Thyroid gland (tissue), 4 donors: ENCODE results near the gene TAPBP. TPM values are rescaled to one million over a fixed set of nuclear protein-coding genes. Genes with fewer than 3 reads are reported as not detected.

ENCODE experiments used
- DNase-seq, 2 donors: peaks; one replicate each; pipeline ENCODE4 v3.0.0-alpha.2; 2019
- H3K27ac ChIP-seq, 3 donors: fragments of 200-600 bp; sonication (generic); 1 replicate in 2 of 3; 2 replicates in 1 of 3; pipeline ENCODE4 v1.5.1; 2016 to 2019; ENCODE audit warnings: mild to moderate bottlenecking in 1 of 3, moderate library complexity in 1 of 3
- H3K27me3 ChIP-seq: fragments of 200-600 bp; sonication (generic); one replicate; pipeline ENCODE4 v1.5.1; 2019
- H3K36me3 ChIP-seq, 2 donors: fragments of 200-600 bp; sonication (generic); one replicate each; pipeline ENCODE4 v1.5.1; 2016 to 2019
- H3K4me1 ChIP-seq, 2 donors: fragments of 200-600 bp; sonication (generic); one replicate each; pipeline ENCODE4 v1.5.1; 2017 to 2019
- H3K4me3 ChIP-seq, 3 donors: fragments of 200-600 bp; sonication (generic); replicated peaks in 1 of 3; 1 replicate in 2 of 3; 2 replicates in 1 of 3; pipeline ENCODE4 v1.5.1; 2016; ENCODE audit warnings: mild to moderate bottlenecking in 1 of 3
- H3K9me3 ChIP-seq: fragments of 200-600 bp; sonication (generic); one replicate; pipeline ENCODE4 v1.5.1; 2017
- POLR2A ChIP-seq, 2 donors: fragments of 450-650 bp; IDR thresholded peaks; one replicate each; pipeline ENCODE4 v1.6.1; 2017; ENCODE audit warnings: antibody characterized with exemption in 2 of 2, mild to moderate bottlenecking in 2 of 2, moderate library complexity in 1 of 2
- WGBS, 2 donors: methylation state at CpG; one replicate each; pipeline ENCODE4 v1.1.5; 2017; 5-methylcytosine and 5-hydroxymethylcytosine counted together
- intact Hi-C: fragments of 100-400 bp; cut with DNase I; formaldehyde crosslinking; loops from one replicate; pipeline ENCODE4 v1.15.1; 2023
- microRNA-seq: library from miRNA; unstranded; fragments of <30 nt; microRNA quantifications from one replicate; pipeline ENCODE4, GENCODE V29; 2016
- total RNA-seq, 4 donors: library from RNA; depleted of rRNA; stranded (reverse); fragments of >200 nt; gene quantifications; one replicate each; pipeline ENCODE4 v1.2.3, GENCODE V29; 2016
- TF ChIP-seq, protein P1 (sequence below), 6 experiments: fragments of 200-600 bp in 3 of 6; fragments of 450-650 bp in 3 of 6; sonication (generic) in 3 of 6; IDR thresholded peaks; one replicate each; pipeline ENCODE4 v1.5.1; 2016 to 2019; ENCODE audit warnings: antibody characterized with exemption in 6 of 6, mild to moderate bottlenecking in 2 of 6, inconsistent platforms in 1 of 6, moderate library complexity in 1 of 6

Gene TAPBP
- total RNA-seq, 4 donors from 2014 or later, result 86.4 to 151 (median 132) TPM

DNA sequence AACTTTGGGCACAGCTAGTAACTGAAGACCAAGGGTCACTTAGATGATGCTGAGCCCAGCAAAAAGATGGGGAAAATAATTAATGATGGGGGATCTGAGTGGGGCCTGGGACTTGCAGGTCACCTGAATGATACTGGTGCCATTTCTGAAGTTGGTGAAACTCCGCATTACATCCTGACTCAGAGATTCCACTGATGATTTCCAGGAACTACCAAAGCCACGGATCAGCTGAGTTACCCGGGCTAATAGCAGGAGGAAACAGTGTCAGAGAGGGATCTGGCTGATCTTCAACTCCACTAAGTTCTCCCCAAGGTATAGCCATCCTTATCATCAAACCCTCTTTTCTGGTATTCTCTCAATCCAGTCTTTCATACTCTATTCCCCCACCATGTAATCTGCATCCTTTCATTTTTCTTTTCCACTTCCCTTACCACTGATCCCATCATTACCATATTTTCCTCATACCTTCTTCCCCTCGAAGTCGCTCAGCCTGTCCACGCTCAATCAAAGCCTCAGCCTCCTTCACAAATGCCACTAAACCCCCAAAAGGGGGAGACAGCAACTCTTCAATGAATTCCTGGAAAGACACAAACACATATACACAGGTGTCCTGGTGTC lies 62.4 kb downstream of the TAPBP start:
- Histone ChIP-seq H3K4me3 (no peak overlapping the region), H3K27me3 (no peaks in the 10 kb centered on the region), H3K36me3 (no peaks in the 10 kb centered on the region), H3K9me3 (no peaks in the 10 kb centered on the region), H3K27ac (no peak overlapping the region), H3K4me1 (peaks cover 10 to 16% of the 10 kb centered on the region in 2 donors)
- TF ChIP-seq, protein P1, sequence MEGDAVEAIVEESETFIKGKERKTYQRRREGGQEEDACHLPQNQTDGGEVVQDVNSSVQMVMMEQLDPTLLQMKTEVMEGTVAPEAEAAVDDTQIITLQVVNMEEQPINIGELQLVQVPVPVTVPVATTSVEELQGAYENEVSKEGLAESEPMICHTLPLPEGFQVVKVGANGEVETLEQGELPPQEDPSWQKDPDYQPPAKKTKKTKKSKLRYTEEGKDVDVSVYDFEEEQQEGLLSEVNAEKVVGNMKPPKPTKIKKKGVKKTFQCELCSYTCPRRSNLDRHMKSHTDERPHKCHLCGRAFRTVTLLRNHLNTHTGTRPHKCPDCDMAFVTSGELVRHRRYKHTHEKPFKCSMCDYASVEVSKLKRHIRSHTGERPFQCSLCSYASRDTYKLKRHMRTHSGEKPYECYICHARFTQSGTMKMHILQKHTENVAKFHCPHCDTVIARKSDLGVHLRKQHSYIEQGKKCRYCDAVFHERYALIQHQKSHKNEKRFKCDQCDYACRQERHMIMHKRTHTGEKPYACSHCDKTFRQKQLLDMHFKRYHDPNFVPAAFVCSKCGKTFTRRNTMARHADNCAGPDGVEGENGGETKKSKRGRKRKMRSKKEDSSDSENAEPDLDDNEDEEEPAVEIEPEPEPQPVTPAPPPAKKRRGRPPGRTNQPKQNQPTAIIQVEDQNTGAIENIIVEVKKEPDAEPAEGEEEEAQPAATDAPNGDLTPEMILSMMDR (IDR thresholded peaks at IDR 0.05), result no peak
- TF ChIP-seq POLR2A (IDR thresholded peaks at IDR 0.05), result no peak
- WGBS, 2 donors, result 89 to 91% methylated on average over 6 of the region's 6 CpGs
- no peak for DNase-seq
- intact Hi-C loops, result no loop called here

DNA sequence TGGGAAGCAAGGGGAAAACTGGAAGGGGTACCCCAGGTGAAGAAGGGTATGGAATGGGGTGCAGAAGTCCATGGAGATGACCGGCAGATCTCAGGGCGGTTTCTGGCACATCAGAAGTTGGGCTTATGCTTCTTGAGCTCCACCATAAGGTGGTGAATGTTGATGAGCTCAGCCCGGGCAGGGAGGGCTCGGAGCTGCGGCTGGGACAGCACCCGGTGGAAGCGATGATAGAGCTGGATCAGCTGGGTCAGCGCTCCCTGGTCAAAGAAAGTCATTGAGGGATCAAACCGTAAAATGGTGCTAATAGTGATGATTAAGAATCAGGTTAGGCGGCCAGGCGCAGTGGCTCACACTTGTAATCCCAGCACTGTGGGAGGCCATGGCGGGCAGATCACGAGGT lies 63.1 kb downstream of the TAPBP start:
- WGBS, 2 donors, result 97 to 98% methylated on average over 13 of the region's 13 CpGs
- Histone ChIP-seq H3K4me1 (peaks cover 10 to 16% of the 10 kb centered on the region in 2 donors), H3K4me3 (no peak overlapping the region), H3K27ac (no peak overlapping the region), H3K36me3 (no peaks in the 10 kb centered on the region), H3K9me3 (no peaks in the 10 kb centered on the region), H3K27me3 (no peaks in the 10 kb centered on the region)
- intact Hi-C loops, result no loop called here
- DNase-seq, result no peak
- TF ChIP-seq, protein P1 (IDR thresholded peaks at IDR 0.05), result no peak
- no peak for TF ChIP-seq POLR2A (IDR thresholded peaks at IDR 0.05)

DNA sequence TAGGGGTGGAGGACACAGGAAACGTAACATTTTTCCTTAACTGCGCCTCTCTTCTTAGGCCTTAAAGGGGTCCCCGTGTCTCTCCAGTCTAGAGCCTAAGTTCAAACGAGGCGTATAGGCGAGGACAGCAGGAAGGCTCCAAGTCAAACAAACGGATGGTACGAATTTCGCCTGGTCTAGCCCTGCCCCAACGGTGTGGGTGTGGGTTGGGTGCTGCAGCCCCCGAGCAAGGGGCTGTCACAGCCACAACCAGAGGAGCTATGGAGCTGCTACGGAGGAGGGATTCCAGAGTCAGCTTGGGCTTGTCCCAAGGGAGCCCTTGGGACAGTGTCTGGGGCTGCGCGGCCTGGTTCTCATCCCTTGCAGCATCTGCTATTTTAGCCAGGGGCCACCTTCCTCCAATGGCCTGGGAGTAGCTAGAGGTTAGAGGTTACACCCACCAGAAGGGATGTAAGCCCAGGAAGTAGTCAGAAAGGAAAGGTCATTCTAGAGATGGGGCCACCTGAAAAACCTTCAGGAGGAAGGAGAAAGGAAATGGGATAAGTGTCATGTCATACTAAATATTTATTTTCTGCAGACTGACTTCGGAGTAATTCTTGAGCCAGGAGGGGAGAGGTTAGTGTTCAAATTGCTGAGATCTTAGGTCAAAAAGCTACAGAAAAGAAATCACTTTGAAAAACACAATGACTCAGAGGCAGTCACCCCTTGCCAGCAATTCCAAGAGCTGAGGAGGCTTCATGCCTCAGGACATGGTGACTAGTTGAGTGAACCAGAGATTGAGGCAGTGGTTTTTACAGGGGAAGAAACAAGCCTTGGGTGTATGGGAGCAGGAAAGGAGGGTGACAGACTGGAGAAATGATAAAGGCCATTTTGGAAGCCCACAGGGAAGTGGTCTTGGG lies 63.9 kb downstream of the TAPBP start:
- H3K4me3 ChIP-seq, result peak overlapping the region in 2 of 3 donors; percentile 41 to 48
- TF ChIP-seq, protein P1 (IDR thresholded peaks at IDR 0.05), result no peak
- no peak for TF ChIP-seq POLR2A (IDR thresholded peaks at IDR 0.05)
- intact Hi-C loops, result loop anchor here (2.0 to 10.0 kb wide), 4 partner anchors 49 to 235 kb away; partner anchors contain the start of genes RXRB and SLC39A7
- H3K36me3 ChIP-seq, result no peaks in the 10 kb centered on the region
- DNase-seq, result peak; percentile 3 to 5
- no peaks in the 10 kb centered on the region for H3K27me3 ChIP-seq
- WGBS, 2 donors, result 26 to 45% methylated on average over 5 to 15 of the region's 15 CpGs
- peak overlapping the region; percentile 86 to 96 (median 94) for H3K27ac ChIP-seq
- H3K9me3 ChIP-seq, result no peaks in the 10 kb centered on the region
- peaks cover 10 to 16% of the 10 kb centered on the region in 2 donors for H3K4me1 ChIP-seq

Small RNA genes lying within 50 kb of the gene (microRNA-seq; reads per million reads assigned to microRNA genes)
- not detected for gene MIR6834
- not detected for gene MIR6873

Other genes starting within 250 kb of the TAPBP start
- gene HLA-DPA1, start 240.4 kb downstream of the TAPBP start, total RNA-seq, result 100 to 1,000 TPM in 1 of 4 donors, 10 to 100 TPM in 3; 15.4 to 172 (median 67.6) TPM
- gene HLA-DPB1, start 238.1 kb downstream of the TAPBP start, total RNA-seq, result 10 to 100 TPM; 33.8 to 44.7 (median 41.0) TPM
- gene COL11A2, start 121.6 kb downstream of the TAPBP start, total RNA-seq, result 1 to 10 TPM in 3 of 4 donors, under 1 TPM in 1; 0.68 to 2.8 (median 2.0) TPM
- gene RXRB, start 113.4 kb downstream of the TAPBP start, total RNA-seq, result 10 to 100 TPM; 29.6 to 46.8 (median 41.2) TPM
- 100 to 1,000 TPM in 3 of 4 donors, 10 to 100 TPM in 1; 90.8 to 191 (median 153) TPM for gene SLC39A7, start 113.2 kb downstream of the TAPBP start, total RNA-seq
- 10 to 100 TPM; 30.2 to 79.4 (median 40.9) TPM for gene HSD17B8, start 109.4 kb downstream of the TAPBP start, total RNA-seq
- 10 to 100 TPM; 20.3 to 40.2 (median 24.7) TPM for gene RING1, start 105.6 kb downstream of the TAPBP start, total RNA-seq
- gene VPS52, start 42.2 kb downstream of the TAPBP start, total RNA-seq, result 10 to 100 TPM; 45.5 to 64.8 (median 54.8) TPM
- 1,000 to 10,000 TPM; 1,790 to 3,429 (median 2,432) TPM for gene RPS18, start 42.0 kb downstream of the TAPBP start, total RNA-seq
- 10 to 100 TPM; 10.5 to 19.8 (median 16.4) TPM for gene B3GALT4, start 37.0 kb downstream of the TAPBP start, total RNA-seq
- 10 to 100 TPM; 25.8 to 63.9 (median 45.2) TPM for gene WDR46, start 24.8 kb downstream of the TAPBP start, total RNA-seq
- 10 to 100 TPM; 29.1 to 51.9 (median 35.6) TPM for gene PFDN6, start 24.5 kb downstream of the TAPBP start, total RNA-seq
- gene RGL2, start 15.1 kb downstream of the TAPBP start, total RNA-seq, result 10 to 100 TPM; 66.8 to 78.5 (median 71.3) TPM
- 10 to 100 TPM; 17.9 to 30.3 (median 26.3) TPM for gene ZBTB22, start 3.7 kb upstream of the TAPBP start, total RNA-seq
- gene DAXX, start 8.9 kb upstream of the TAPBP start, total RNA-seq, result 10 to 100 TPM; 33.7 to 53.2 (median 38.9) TPM
- gene KIFC1, start 77.7 kb upstream of the TAPBP start, total RNA-seq, result 1 to 10 TPM in 2 of 4 donors, under 1 TPM in 2; 0.13 to 4.3 (median 0.91) TPM
- gene PHF1, start 96.9 kb upstream of the TAPBP start, total RNA-seq, result 100 to 1,000 TPM in 1 of 4 donors, 10 to 100 TPM in 3; 75.3 to 109 (median 88.5) TPM
- gene CUTA, start 104.0 kb upstream of the TAPBP start, total RNA-seq, result 100 to 1,000 TPM; 165 to 296 (median 257) TPM
- 10 to 100 TPM in 3 of 4 donors, 1 to 10 TPM in 1; 10.0 to 15.3 (median 12.2) TPM for gene SYNGAP1, start 106.0 kb upstream of the TAPBP start, total RNA-seq
- 1 to 10 TPM; 4.1 to 5.9 (median 4.6) TPM for gene ZBTB9, start 140.5 kb upstream of the TAPBP start, total RNA-seq